ENCODE measurements around the gene MAP3K15.

MAP3K15 gene

DNA sequence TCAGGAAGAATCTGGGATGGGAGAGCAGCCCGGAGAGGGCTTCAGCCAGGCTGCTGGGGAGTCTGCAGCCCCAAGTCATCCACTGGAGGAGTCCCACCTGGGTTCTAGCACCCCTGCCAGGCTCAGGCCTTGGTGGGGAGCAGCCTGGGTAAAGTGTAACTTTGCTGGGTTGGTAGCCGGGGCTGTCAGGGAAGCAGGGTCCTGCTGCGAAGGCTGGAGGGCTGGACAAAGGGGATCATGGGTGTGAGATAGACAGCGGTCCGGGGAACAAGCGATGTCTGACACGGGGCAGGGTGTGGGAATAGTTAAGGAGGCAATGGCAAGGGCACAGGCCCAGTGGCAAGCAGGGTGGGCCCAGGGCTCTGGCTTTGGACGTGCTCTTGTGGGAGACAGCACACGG lies 134.0 kb downstream of the MAP3K15 start:
- Histone ChIP-seq H3K4me3 (replicated peaks; ENCODE audit: low read depth, low read length) (no peak overlapping the region), H3K27me3 (replicated peaks; ENCODE audit: control insufficient read depth, insufficient read depth, low read length) (peaks cover 2% of the 10 kb centered on the region), H3K36me3 (ENCODE audit: control insufficient read depth, insufficient read depth, low read length) (no peaks in the 10 kb centered on the region)
- TF ChIP-seq, protein P1, sequence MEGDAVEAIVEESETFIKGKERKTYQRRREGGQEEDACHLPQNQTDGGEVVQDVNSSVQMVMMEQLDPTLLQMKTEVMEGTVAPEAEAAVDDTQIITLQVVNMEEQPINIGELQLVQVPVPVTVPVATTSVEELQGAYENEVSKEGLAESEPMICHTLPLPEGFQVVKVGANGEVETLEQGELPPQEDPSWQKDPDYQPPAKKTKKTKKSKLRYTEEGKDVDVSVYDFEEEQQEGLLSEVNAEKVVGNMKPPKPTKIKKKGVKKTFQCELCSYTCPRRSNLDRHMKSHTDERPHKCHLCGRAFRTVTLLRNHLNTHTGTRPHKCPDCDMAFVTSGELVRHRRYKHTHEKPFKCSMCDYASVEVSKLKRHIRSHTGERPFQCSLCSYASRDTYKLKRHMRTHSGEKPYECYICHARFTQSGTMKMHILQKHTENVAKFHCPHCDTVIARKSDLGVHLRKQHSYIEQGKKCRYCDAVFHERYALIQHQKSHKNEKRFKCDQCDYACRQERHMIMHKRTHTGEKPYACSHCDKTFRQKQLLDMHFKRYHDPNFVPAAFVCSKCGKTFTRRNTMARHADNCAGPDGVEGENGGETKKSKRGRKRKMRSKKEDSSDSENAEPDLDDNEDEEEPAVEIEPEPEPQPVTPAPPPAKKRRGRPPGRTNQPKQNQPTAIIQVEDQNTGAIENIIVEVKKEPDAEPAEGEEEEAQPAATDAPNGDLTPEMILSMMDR (IDR thresholded peaks at IDR 0.05; ENCODE audit: insufficient read depth, low read length, poor library complexity, severe bottlenecking), result no peak
- no peak for DNase-seq (ENCODE audit: extremely low read depth, insufficient read length)

DNA sequence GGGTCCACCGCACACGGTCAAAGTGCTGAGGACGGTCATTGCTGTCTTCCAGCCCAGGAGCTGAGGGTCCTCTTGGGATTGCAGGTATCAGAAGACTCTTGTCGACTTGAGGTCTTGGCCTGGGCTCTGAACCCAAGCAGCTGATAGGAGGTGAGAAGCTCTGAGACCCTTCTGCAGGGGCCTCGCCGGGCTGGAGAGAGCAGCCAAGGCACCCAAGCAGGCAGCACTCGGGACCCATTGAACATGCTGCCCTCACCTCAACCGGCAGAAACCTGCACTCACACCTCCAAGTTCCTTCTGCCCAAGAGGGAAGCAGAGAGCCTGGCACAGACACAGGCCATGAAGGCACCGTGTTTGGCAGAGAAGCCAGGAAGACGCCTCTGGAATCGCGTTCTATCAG lies 137.5 kb downstream of the MAP3K15 start:
- no peaks in the 10 kb centered on the region for H3K36me3 ChIP-seq (ENCODE audit: control insufficient read depth, insufficient read depth, low read length)
- no peaks in the 10 kb centered on the region; the same call in 1 of the 2 replicates for H3K27me3 ChIP-seq (replicated peaks; ENCODE audit: control insufficient read depth, insufficient read depth, low read length)
- H3K4me3 ChIP-seq (replicated peaks; ENCODE audit: low read depth, low read length), result no peak overlapping the region
- TF ChIP-seq, protein P1 (IDR thresholded peaks at IDR 0.05; ENCODE audit: insufficient read depth, low read length, poor library complexity, severe bottlenecking), result no peak
- DNase-seq (ENCODE audit: extremely low read depth, insufficient read length), result no peak

DNA sequence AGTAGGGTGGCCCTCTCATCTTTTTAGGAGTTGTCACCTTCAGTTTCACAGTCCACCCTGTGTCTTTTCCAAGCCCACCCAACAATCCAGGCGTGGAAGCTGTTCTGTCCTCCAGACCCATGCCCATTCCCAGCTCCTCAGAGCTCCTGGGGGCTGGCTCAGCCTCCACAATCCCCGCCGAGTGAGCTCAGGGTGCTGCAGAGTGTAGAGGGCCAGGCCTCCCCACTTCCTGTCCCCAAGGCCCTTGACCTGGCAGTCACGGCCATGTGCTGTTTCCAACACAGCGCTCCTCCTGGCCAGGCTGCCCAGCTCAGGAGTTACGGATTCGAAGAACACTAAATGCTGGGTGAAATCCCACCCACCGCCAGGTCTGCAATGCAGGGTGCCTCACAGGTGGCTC lies 139.8 kb downstream of the MAP3K15 start:
- H3K27me3 ChIP-seq (replicated peaks; ENCODE audit: control insufficient read depth, insufficient read depth, low read length), result no peaks in the 10 kb centered on the region; the same call in 1 of the 2 replicates
- no peak overlapping the region for H3K4me3 ChIP-seq (replicated peaks; ENCODE audit: low read depth, low read length)
- TF ChIP-seq, protein P1 (IDR thresholded peaks at IDR 0.05; ENCODE audit: insufficient read depth, low read length, poor library complexity, severe bottlenecking), result no peak
- DNase-seq (ENCODE audit: extremely low read depth, insufficient read length), result no peak
- no peaks in the 10 kb centered on the region for H3K36me3 ChIP-seq (ENCODE audit: control insufficient read depth, insufficient read depth, low read length)

DNA sequence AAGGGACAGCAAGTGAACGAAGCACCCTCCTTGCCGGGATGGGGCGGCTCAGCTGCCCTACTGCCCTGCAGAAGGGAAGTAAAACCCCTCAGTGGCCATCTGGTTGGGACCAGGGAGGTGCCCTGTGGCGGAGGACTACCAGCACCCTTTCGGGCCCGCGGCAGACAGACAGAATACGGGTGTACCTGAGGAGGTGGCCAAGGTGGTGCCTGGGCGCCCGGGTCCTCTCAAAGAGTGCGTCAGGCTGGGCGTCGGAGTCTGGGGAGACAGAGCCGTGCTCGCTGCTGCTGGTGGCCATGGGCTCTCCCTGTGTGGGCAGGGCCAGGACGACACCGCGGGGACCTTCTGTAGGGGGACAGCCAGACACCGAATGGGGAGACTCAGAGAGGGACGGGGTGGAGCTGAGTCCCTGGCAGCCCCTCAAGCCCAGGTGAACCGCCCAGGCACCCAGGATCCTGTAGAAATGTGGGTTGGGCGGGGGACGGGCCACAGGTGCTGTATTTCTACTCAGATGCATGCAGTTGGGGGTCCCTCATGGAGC lies 141.9 kb downstream of the MAP3K15 start:
- TF ChIP-seq, protein P1 (IDR thresholded peaks at IDR 0.05; ENCODE audit: insufficient read depth, low read length, poor library complexity, severe bottlenecking), result no peak
- Histone ChIP-seq H3K27me3 (replicated peaks; ENCODE audit: control insufficient read depth, insufficient read depth, low read length) (no peaks in the 10 kb centered on the region; the same call in 1 of the 2 replicates), H3K4me3 (replicated peaks; ENCODE audit: low read depth, low read length) (no peak overlapping the region), H3K36me3 (ENCODE audit: control insufficient read depth, insufficient read depth, low read length) (no peaks in the 10 kb centered on the region)
- no peak for DNase-seq (ENCODE audit: extremely low read depth, insufficient read length)

DNA sequence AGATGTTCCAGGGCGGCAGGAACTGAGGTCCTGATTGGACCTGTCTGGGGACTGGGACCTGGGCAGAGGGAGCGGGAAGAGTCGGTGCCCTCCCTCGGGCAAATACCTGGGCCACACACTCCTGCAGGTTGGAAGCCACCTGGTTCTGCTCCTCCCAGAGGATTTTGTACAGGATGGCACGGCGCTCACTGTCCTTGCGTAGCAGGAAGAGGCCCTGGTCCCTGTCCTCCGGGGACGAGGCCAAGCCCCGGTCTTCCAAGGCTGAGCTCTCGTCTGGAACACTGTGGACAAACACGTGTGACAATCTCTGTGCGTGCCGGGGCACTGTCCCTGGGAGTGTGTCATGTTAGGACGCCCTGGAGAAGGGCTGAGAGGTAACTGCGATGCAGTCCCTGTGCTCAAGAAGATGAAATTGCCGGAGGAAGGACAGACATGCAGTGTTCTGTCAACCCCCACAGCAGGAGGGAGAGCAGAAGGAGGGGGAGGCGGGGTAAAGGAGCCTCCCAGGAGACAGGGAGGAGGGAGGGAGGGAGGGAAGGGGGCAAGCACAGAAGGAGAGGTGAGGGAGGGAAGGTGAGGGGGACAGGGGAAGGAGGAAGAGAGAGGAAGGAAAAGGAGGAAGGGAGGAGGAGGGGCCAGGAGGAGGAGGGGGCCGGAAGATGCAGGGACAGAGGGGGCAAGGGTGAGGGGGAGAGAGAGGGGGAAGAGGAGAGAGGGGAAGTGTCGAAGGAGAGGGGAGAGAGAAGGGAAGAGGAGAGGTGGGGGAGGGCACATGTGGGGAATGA lies 142.6 kb downstream of the MAP3K15 start:
- no peaks in the 10 kb centered on the region; the same call in 1 of the 2 replicates for H3K27me3 ChIP-seq (replicated peaks; ENCODE audit: control insufficient read depth, insufficient read depth, low read length)
- TF ChIP-seq, protein P1 (IDR thresholded peaks at IDR 0.05; ENCODE audit: insufficient read depth, low read length, poor library complexity, severe bottlenecking), result no peak
- peak overlapping the region; percentile 18 for H3K4me3 ChIP-seq (replicated peaks; ENCODE audit: low read depth, low read length)
- no peak for DNase-seq (ENCODE audit: extremely low read depth, insufficient read length)
- no peaks in the 10 kb centered on the region for H3K36me3 ChIP-seq (ENCODE audit: control insufficient read depth, insufficient read depth, low read length)

Measured in GM06990 (cell line).